ENCODE measurements around the gene GDNF. TPM values are rescaled to one million over a fixed set of nuclear protein-coding genes. Genes with fewer than 3 reads are reported as not detected.

GDNF gene
- total RNA-seq, 4 donors from 2014 or later = 0.81 to 6.4 (median 4.3) TPM

DNA sequence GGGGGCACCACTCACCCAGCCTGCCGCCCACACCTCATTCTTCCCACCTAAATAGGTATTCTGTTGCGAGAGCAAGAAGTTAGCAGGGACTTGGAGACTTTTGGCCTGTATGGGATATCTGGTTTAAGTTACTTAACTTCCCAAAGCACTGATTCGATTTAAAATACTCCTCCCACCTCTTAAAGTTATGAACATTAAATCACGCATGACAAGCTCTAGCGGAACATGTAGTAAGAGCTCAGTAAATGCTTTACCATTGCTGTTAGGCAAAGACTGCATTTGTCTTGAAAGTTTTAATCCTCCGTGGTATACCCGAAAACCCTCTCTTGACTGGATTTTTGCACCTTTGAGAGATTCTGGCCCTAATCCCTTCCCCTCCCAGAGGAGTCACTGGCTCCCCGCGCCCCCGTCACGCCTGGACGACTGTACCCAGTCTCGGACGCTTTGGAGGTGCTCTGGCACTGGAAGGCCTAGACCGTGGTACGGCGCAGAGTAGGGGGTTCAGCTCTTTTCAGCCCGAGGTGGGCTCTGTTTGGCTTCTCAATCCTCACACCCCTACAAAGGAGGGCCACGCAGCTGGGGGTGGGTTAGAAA lies 4.4 kb downstream of the GDNF start:
- Histone ChIP-seq H3K9me3 (no peaks in the 10 kb centered on the region), H3K27ac (peak overlapping the region in 3 of 4 donors; percentile 77 to 96 (median 95)), H3K4me1 (peaks cover 0 to 87% (median 12%) of the 10 kb centered on the region in 3 donors), H3K36me3 (no peaks in the 10 kb centered on the region), H3K4me3 (peak overlapping the region in 1 of 2 donors; percentile 77), H3K27me3 (peaks cover 43% of the 10 kb centered on the region)
- 56 to 73% methylated on average over 3 to 5 of the region's 19 CpGs for WGBS, 2 donors (ENCODE audit: low coverage in 1 of 2)
- ATAC-seq = no peak
- no peak for TF ChIP-seq EP300 (IDR thresholded peaks at IDR 0.05)
- no peak for TF ChIP-seq CTCF (IDR thresholded peaks at IDR 0.05)
- TF ChIP-seq POLR2A (IDR thresholded peaks at IDR 0.05) = no peak
- TF ChIP-seq POLR2AphosphoS5 (IDR thresholded peaks at IDR 0.05) = no peak

- WGBS, 2 donors (ENCODE audit: low coverage in 1 of 2) = 30% methylated on average over 2 of the region's 64 CpGs; no CpG with 5 or more reads in 1 of the 2 donors
Observed at GRCh38 chr5:37834542-37835379, 5.1 kb downstream of the GDNF start.

DNA sequence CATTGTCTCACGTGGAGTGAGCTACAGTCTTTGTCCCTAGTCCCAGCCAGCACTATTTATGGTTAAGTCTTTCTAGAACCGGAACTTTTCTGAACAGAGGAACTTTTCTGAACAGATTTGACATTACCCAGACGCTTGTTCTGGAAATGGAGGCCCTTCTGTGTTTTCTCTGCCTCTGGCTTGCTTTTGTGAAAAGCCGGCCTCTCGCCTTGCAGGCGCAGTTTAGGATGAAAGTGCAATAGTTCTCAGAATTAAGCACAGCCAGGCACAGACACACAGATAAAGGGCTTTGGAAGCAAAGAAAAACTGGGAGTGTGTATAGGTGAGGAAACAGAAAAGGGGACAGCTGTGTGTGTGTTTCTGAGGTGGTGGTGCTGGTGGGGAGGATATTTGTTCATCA lies 5.9 kb downstream of the GDNF start:
- Histone ChIP-seq H3K9me3 (no peaks in the 10 kb centered on the region), H3K27me3 (peaks cover 31% of the 10 kb centered on the region), H3K27ac (peak overlapping the region; percentile 49 to 96 (median 86)), H3K36me3 (no peaks in the 10 kb centered on the region), H3K4me1 (peaks cover 0 to 74% (median 7%) of the 10 kb centered on the region in 3 donors), H3K4me3 (peak overlapping the region; percentile 32 to 77)
- 11 to 38% methylated on average over 3 to 6 of the region's 6 CpGs for WGBS, 2 donors (ENCODE audit: low coverage in 1 of 2)
- ATAC-seq = no peak
- no peak for TF ChIP-seq EP300 (IDR thresholded peaks at IDR 0.05)
- TF ChIP-seq POLR2A (IDR thresholded peaks at IDR 0.05) = no peak
- TF ChIP-seq POLR2AphosphoS5 (IDR thresholded peaks at IDR 0.05) = peak; percentile 27
- TF ChIP-seq CTCF (IDR thresholded peaks at IDR 0.05) = no peak

More at GRCh38 chr5:37834542-37835379, 5.1 kb downstream of the GDNF start:
- peak overlapping the region; percentile 49 to 96 (median 86) for H3K27ac ChIP-seq
- ATAC-seq = no peak
- H3K4me3 ChIP-seq = peak overlapping the region; percentile 32 to 77
- TF ChIP-seq EP300 (IDR thresholded peaks at IDR 0.05) (no peak), POLR2A (IDR thresholded peaks at IDR 0.05) (no peak), POLR2AphosphoS5 (IDR thresholded peaks at IDR 0.05) (no peak), CTCF (IDR thresholded peaks at IDR 0.05) (no peak)
- peaks cover 0 to 82% (median 12%) of the 10 kb centered on the region in 3 donors for H3K4me1 ChIP-seq
- peaks cover 39% of the 10 kb centered on the region for H3K27me3 ChIP-seq
- H3K9me3 ChIP-seq = no peaks in the 10 kb centered on the region
- H3K36me3 ChIP-seq = no peaks in the 10 kb centered on the region

- Histone ChIP-seq H3K27me3 (peaks cover 14% of the 10 kb centered on the region), H3K4me1 (peaks cover 0 to 54% (median 7%) of the 10 kb centered on the region in 3 donors), H3K27ac (no peak overlapping the region), H3K4me3 (no peak overlapping the region), H3K9me3 (no peaks in the 10 kb centered on the region), H3K36me3 (no peaks in the 10 kb centered on the region)
- TF ChIP-seq EP300 (IDR thresholded peaks at IDR 0.05) = no peak
- ATAC-seq = no peak
- 58 to 61% methylated on average over 7 of the region's 7 CpGs for WGBS, 2 donors (ENCODE audit: low coverage in 1 of 2)
Observed at GRCh38 chr5:37831821-37832534, 7.9 kb downstream of the GDNF start.

- H3K4me1 ChIP-seq = peaks cover 0 to 37% (median 7%) of the 10 kb centered on the region in 3 donors
- H3K36me3 ChIP-seq = no peaks in the 10 kb centered on the region
- no peak overlapping the region for H3K4me3 ChIP-seq
- ATAC-seq = no peak
- H3K9me3 ChIP-seq = no peaks in the 10 kb centered on the region
- TF ChIP-seq CTCF (IDR thresholded peaks at IDR 0.05) = no peak
- TF ChIP-seq EP300 (IDR thresholded peaks at IDR 0.05) = no peak
- no peak for TF ChIP-seq POLR2AphosphoS5 (IDR thresholded peaks at IDR 0.05)
- no peak for TF ChIP-seq POLR2A (IDR thresholded peaks at IDR 0.05)
- WGBS, 2 donors (ENCODE audit: low coverage in 1 of 2) = 71 to 84% methylated on average over 3 to 5 of the region's 5 CpGs
- no peak overlapping the region for H3K27ac ChIP-seq
- no peaks in the 10 kb centered on the region for H3K27me3 ChIP-seq
Observed at GRCh38 chr5:37830348-37830747, 9.5 kb downstream of the GDNF start.
